HG03280 (cell line): ENCODE results near the gene HOXC9.

ENCODE experiments used
- ATAC-seq: cut with Tn5 transposase; IDR thresholded peaks from one replicate; pipeline ENCODE4 v1.9.1; 2021; ENCODE audit warnings: mild to moderate bottlenecking, moderate library complexity; ENCODE audit not compliant: unreplicated experiment

Gene HOXC9

DNA sequence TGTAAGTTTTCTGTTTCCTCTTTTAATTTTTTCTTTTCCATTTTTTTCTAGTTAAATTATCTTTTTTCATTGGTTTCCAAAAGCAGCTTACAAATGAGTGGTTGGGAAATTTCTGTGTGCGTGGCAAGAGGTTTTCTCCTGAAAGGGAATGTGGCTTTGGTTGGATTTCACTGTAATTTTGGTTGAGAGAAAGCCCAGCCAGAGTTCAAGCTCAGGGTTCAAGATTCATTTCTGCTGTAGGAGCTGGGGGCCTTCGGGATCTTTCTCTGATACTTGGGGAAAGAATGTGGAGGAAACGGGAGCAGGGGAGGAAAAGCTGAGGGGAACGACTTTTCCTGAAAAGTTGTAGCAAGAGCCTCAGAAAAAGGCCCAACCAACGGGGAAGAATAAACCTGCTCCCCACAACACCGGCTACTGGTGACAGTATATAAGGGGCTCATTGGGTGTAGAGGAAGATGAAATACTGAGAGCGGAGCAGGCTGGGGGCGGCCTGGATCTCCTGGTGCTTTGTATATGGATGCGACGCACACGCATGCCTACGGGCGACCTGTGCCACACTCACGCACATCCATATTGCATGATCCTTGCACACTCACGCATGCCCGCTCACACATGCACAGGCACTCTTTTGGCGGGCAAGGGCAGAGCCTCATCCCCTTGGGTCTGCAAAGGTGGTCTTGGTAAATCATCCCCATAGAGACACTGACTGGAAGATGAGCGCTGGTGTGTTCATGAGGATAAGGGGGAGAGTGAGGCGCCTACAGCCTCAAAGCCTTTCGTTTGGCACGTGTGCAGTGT lies 13.1 kb upstream of the HOXC9 start:
- ATAC-seq = no peak

GRCh38 chr12:53987787-53988230 lies 12.2 kb upstream of the HOXC9 start:
- no peak for ATAC-seq

- ATAC-seq = no peak
Measured at GRCh38 chr12:53988541-53989226, 11.3 kb upstream of the HOXC9 start.

DNA sequence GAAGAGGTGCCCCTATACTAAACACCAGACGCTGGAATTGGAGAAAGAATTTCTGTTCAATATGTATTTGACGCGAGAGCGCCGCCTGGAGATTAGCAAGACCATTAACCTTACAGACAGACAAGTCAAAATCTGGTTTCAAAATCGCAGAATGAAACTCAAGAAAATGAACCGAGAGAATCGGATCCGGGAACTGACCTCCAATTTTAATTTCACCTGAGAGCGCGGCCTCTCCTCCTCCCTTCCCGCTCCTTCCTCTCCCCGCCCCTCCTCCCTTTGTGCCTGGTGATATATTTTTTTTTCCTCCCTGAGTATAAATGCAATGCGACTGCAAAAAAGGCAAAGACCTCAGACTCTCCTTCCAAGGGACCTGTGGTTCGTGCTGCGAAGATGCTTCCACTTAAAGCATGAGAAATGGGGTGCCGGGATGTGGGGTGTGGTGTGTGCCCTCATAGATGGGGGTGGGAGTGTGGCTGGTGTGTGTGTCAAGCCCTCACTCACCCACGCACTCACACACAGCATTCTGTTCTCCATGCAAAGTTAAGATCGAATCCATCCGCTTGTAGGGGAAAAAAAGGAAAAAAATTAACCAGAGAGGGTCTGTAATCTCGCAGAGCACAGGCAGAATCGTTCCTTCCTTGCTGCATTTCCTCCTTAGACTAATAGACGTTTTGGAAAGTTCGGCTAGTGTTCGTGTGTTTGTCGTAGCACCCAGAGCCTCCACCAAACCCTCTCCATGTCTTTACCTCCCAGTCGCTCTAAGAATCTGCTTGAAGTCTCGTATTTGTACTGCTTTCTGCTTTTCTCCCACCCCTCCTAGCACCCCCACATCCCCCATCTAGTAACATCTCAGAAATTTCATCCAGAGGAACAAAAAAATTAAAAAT lies 10.5 kb upstream of the HOXC9 start:
- peak; percentile 47 for ATAC-seq

DNA sequence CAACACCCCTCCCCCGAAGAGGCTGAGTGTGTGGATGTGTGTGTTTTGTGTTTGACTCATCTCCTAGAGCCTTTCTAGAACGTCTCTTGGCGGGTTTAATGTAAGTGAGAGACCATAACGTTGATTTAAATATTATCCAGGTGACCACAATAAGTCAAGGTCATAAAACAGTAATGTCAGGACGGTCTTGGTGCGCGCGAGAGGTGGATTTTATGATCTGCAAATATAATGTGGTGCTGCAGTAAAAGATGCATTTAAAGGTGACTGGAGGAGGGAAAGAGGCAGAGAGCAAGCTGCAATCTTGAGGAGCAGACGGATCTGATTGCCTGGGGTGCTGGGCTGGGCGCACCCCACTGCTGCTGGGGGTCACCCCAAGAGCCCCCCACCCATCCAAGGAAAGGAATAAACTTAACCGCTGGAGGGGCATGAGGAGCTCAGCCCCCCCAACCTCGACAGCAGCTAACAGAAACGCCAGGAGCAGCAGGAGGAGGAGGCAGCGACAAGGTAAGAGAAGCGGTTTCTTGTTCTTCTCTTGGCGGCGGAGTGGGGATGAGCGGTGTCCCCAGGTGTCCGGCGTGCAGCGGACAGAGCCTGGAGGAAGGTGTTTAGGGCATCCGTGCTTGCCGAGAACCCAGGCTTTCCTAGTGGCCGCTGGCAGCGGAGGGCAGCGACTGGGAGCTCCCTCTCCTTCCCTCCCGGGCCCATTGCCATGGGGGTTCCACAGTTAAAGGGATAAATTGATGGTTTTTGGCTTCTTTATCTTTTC lies 9.5 kb upstream of the HOXC9 start:
- no peak for ATAC-seq

GRCh38 chr12:53991077-53991460 lies 8.9 kb upstream of the HOXC9 start:
- ATAC-seq = no peak

DNA sequence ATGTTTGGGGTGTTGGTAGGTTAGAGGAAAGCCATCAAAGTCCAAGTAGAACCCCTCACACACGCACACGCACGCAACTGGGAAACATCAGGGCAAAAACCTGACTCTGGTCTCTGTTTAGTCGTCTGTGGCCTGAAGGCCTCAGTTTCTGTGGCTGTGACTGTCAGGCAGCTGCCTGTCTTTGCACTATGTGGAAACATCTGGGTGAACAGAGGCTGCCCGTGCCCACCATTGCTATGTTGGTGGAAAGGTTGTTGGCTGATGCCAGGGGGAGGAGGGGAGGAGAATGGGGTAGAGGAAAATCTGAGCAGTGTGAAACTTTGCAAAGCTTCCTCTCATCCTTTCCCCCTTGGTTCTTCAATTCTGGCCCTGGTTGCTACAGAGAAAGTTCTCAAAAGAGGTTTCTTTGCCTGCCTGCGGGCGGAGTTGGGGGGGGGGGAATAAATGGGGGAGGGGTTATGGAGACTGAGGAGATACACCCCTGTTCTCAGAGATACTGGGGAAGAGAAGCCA lies 7.5 kb upstream of the HOXC9 start:
- no peak for ATAC-seq

DNA sequence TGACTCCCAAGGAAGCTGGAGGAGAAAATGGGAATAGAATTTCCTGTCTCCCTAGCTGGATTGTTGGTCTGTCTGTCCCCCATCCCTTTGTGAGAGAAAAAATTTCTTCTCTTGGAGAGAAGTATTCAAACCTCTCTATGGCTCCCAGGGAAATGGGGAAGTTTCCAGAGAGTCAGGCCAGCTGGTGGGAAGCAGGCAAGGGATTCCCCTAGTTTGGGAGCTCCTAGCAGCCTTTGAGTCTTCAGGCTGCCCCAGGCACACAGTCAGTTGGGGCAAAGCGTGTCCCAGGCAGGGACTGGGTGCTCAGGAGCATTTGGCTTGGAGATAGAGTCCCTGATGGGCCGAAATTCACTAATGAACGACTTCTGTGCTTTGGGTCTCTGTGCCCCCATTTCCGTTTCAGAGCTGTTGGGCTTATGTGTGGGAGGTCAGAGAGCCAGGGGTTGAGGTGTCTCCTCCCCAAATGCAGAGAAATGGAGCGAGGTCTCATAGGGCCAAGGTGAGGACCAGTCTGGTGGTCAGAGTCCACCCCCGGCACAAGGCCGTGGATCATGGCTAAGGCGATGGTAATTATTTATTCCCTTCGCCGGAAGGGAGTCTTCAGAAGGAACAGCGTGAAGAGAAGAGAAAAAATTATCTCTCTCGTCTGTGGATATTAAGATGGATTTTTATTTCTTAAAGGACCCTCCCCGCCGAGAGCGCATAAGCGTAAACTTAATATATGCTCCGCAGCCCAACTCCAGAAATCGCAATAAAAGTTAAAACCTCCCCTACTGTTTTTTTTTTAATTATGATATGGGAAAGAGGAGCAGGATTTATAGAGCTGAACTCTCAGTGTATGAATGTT lies 6.6 kb upstream of the HOXC9 start:
- no peak for ATAC-seq

- ATAC-seq = no peak
Measured at GRCh38 chr12:53994009-53994263, 6.0 kb upstream of the HOXC9 start.

GRCh38 chr12:53994264-53995001 lies 5.5 kb upstream of the HOXC9 start:
- no peak for ATAC-seq

GRCh38 chr12:53995002-53995377 lies 5.0 kb upstream of the HOXC9 start:
- no peak for ATAC-seq

DNA sequence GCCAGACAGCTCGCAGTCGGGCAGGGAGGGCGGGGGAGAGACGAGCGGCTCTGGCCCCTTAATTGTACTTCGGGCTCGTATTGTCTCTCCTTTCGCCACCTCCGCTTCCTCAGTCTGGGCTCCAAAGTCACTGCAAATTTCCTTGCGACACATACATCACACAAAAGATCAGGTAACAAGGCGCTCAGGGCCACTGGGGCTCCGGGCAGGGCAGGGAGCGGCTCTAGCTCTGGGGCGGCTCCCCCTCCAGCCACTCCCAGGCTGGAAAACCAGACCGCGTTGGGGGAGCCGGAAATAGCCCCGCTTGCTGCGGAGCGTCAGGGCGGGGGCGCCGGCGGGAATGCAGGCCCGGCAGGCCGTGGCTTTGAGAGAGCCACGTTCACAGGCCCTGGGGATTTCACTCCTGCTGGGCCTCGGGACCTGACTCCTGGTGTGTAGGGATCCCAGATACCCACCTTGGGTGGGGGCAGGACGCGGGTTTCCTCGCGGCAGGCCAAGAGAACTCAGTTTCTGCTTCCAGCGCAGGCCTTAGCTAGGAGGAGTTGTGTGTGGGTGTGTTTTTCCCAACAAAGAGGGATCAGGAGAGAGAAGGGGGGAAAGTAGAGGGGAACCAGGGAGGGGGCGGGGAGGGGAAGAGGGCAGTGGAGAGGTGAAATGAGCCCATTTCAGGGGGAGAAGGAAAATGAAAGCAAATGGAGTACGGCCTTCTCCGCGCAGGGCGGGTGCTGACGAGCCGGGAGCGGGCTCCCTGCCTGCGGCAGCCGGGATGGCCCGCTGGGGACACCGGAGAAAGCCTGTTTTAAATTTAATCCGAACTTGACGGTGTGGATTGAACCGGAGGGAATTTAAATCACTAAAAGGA lies 4.4 kb upstream of the HOXC9 start:
- ATAC-seq = no peak

DNA sequence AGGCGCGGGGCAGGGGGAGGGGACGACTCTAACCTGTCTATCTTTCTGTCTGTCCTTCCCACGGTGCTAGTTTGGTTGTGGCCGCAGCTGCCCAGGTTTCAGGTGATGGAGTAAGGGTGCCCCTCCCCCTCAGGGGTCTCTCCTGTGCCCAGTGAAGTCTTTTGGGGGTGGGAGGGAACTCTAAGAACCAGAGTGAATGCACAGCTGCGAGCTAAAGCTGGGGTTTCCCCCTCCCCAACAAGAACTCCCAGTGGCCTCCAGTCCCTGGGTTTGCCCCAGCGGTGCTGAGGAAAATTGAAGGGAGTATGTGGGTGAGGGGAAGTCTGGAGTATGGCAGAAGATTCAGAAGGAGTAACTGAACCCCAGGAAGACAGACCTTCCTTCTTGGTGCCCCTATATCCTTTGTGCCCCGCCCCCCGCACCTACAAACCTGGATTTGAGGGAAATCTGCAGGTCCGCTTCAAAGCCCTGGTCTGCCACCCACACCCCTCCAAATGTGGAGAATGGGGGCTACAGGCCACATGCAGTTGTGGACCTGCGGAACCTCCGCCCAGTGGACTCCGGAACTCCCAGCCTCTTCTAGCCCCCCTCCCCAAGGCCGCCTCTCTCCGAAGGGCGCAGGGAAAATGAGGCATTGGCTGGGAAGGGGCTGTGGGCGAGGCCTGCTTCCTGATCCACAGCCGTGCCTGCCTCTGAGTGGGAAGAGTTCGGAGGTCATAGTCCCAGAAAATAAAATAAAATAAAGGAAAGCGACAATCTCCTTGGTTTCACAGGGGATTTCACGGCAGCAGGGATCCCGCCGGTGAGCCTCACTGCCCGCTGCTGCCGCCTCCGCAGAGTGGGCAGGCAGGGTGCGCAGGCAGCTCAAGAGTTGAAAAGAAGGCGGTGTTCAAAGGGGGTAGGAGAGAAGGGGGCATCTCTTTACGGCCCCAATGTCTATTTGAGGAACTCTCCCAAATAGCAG lies 3.4 kb upstream of the HOXC9 start:
- ATAC-seq = no peak

GRCh38 chr12:53997204-53998109 lies 2.5 kb upstream of the HOXC9 start:
- no peak for ATAC-seq

DNA sequence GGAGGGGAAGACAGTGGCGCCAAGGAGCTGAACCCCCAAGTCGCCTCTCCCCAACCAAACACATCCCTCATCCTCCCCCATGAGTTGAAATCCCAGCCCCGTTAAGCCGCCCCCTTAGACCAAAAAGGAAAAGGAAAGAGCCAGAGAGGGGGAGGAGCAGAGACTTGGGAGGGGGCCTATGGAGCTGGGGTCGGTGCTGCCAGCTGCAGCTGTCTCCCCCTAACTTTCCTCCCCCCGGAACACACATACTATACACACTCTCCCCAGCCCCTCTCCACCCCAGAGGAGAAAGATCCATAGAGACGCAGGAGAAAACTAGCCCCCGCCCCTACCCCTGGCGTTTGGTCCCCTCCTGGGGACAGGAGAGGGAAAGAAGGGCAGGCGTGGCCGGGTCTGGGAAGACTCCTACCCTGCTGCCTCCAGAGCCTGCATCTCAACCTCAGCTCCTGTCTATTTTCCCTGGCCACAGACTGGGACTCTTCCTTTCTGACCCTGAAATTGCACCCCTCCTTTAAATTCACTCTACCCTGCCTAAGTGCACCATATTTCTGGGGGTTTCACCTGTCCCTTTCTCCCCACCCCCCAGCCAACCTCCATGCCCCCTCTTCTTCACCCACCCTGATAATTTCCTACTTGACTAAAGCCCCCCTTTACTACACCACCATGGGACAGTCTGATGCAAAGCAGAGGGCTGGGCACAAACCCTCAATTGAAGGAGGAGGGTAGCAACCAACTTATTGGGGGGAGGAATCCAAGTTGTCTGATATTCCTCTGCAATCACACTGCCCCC lies 1.7 kb upstream of the HOXC9 start:
- ATAC-seq = no peak
